K562 (cell line): ENCODE results near the gene CAPN14. TPM values are rescaled to one million over a fixed set of nuclear protein-coding genes. Genes with fewer than 3 reads are reported as not detected.

Source experiments
- ATAC-seq: fragments of 200-7000 bp; cut with Tn5 transposase; 3 replicates; pipeline ENCODE4 v1.9.1; 2020; ENCODE audit warnings: moderate library complexity
- BruUV-seq: library from RNA; stranded (reverse); fragments of 400-500 nt; replicated peaks from 2 replicates; lab custom pipeline; 2021; lab: Mats Ljungman, UMichigan
- CTCF ChIA-PET: fragments of 300-600 bp; formaldehyde crosslinking; extraction: SDS; loops from one replicate; lab custom pipeline; 2021; ENCODE audit warnings: low intra/inter-chr PET ratio; lab: Yijun Ruan, JAX
- POLR2A ChIA-PET: fragments of 300-600, 350-650 bp; sonication (Branson Sonifier 250); formaldehyde crosslinking; extraction: SDS; loops from one replicate; lab custom pipeline; 2021; ENCODE audit warnings: antibody characterized with exemption, inconsistent platforms; lab: Yijun Ruan, JAX
- DNase-seq, 4 experiments: peaks; one replicate each; pipeline versions ENCODE4 v3.0.0 to v3.0.0-alpha.2; 2011 to 2018; ENCODE audit warnings: low spot score in 3 of 4, mixed read lengths in 3 of 4; ENCODE audit errors: extremely low read depth in 1 of 4
- FAIRE-seq: peaks from 2 replicates; lab custom pipeline; 2011; peaks lifted over from hg19 to GRCh38; lab: Jason Lieb, UNC
- H2AFZ ChIP-seq: 2 replicates; pipeline ENCODE4 v1.6.0; 2011; ENCODE audit warnings: low read depth, low read length, control low read depth, inconsistent platforms
- H3K27ac ChIP-seq: fragments of 200-600 bp; 3 replicates; pipeline ENCODE4 v1.8.0; 2011; ENCODE audit warnings: low read depth, mild to moderate bottlenecking, control low read depth, inconsistent platforms, low read length, moderate library complexity, mixed read lengths; ENCODE audit errors: extremely low read depth
- H3K27me3 ChIP-seq, 2 experiments: fragments of 300-600 bp in 1 of 2; 2 replicates in 1 of 2; 3 replicates in 1 of 2; pipeline versions ENCODE4 v1.6.0 to v1.8.0; 2011; ENCODE audit warnings: inconsistent platforms in 2 of 2, low read length in 2 of 2, mild to moderate bottlenecking in 1 of 2, mixed read lengths in 1 of 2, moderate library complexity in 1 of 2; ENCODE audit not compliant: control insufficient read depth in 2 of 2, insufficient read depth in 2 of 2
- H3K36me3 ChIP-seq: fragments of 300-600 bp; 3 replicates; pipeline ENCODE4 v1.8.0; 2011; ENCODE audit warnings: mild to moderate bottlenecking, low read length, inconsistent platforms; ENCODE audit not compliant: control insufficient read depth, insufficient read depth
- H3K4me1 ChIP-seq, 2 experiments: fragments of 200-600 bp in 1 of 2; replicated peaks in 1 of 2; 2 replicates in 1 of 2; 3 replicates in 1 of 2; pipeline versions ENCODE4 v1.5.1 to v1.8.0; 2011; ENCODE audit warnings: inconsistent platforms in 2 of 2, low read length in 2 of 2, mild to moderate bottlenecking in 1 of 2, mixed read lengths in 1 of 2, moderate library complexity in 1 of 2; ENCODE audit not compliant: control insufficient read depth in 2 of 2, insufficient read depth in 2 of 2
- H3K4me2 ChIP-seq: 2 replicates; pipeline ENCODE4 v1.6.1; 2011; ENCODE audit warnings: low read length, control low read depth, inconsistent platforms, mixed read lengths; ENCODE audit not compliant: insufficient read depth
- H3K4me3 ChIP-seq: fragments of 200-600 bp; sonication (generic), shearing (Covaris generic); 2 replicates; pipeline ENCODE4 v1.5.1; 2016; ENCODE audit warnings: control low read depth, inconsistent platforms
- H3K79me2 ChIP-seq: fragments of 200-600 bp; 3 replicates; pipeline ENCODE4 v1.8.0; 2011; ENCODE audit warnings: low read length, inconsistent platforms; ENCODE audit not compliant: control insufficient read depth, insufficient read depth
- H3K9ac ChIP-seq, 2 experiments: 2 replicates each; pipeline versions ENCODE4 v1.6.0 to v1.6.1; 2011; ENCODE audit warnings: low read depth in 2 of 2, low read length in 2 of 2, control low read depth in 1 of 2, inconsistent platforms in 1 of 2, mild to moderate bottlenecking in 1 of 2, mixed read lengths in 1 of 2; ENCODE audit not compliant: insufficient read depth in 1 of 2
- H3K9me1 ChIP-seq: one replicate; pipeline ENCODE4 v1.6.0; 2011; ENCODE audit warnings: inconsistent platforms, mild to moderate bottlenecking, low read length, moderate library complexity; ENCODE audit not compliant: control insufficient read depth, insufficient read depth
- H3K9me3 ChIP-seq: replicated peaks from 2 replicates; pipeline ENCODE4 v1.5.1; 2011; ENCODE audit warnings: low read depth, low read length, inconsistent platforms; ENCODE audit not compliant: control insufficient read depth, insufficient read depth
- H4K20me1 ChIP-seq: replicated peaks from 2 replicates; pipeline ENCODE4 v1.6.1; 2011; ENCODE audit warnings: low read length, inconsistent platforms, mixed read lengths; ENCODE audit not compliant: control insufficient read depth, insufficient read depth
- CREB1 ChIP-seq, 2 experiments: sonication (generic) in 1 of 2; formaldehyde crosslinking in 1 of 2; IDR thresholded peaks; 2 replicates each; pipeline versions ENCODE4 v1.6.1 to v1.8.0; 2012 to 2022; ENCODE audit warnings: inconsistent platforms in 1 of 2, mild to moderate bottlenecking in 1 of 2, missing genetic modification reagents in 1 of 2, moderate library complexity in 1 of 2
- CTBP1 ChIP-seq: fragments of 450-650 bp; IDR thresholded peaks from 2 replicates; pipeline ENCODE4 v1.6.1; 2016; ENCODE audit warnings: borderline replicate concordance
- NFIX ChIP-seq: fragments of 250-450 bp; sonication (Bioruptor Pico); IDR thresholded peaks from 2 replicates; pipeline ENCODE4 v1.4.0; 2020; ENCODE audit warnings: low read depth, mild to moderate bottlenecking, moderate library complexity
- RBM22 ChIP-seq: fragments of 200-400 bp; formaldehyde crosslinking; IDR thresholded peaks from 2 replicates; pipeline ENCODE4 v1.6.1; 2018; ENCODE audit warnings: low read length, low read depth; ENCODE audit not compliant: poor library complexity, severe bottlenecking
- RHOXF2B ChIP-seq: fragments of 250-450 bp; sonication (Bioruptor Pico); conservative IDR thresholded peaks from 2 replicates; pipeline ENCODE4 v1.5.1; 2021
- SETDB1 ChIP-seq: IDR thresholded peaks from one replicate; pipeline ENCODE4 v1.6.1; 2012; ENCODE audit warnings: low read length, control low read depth, inconsistent platforms
- SIN3B ChIP-seq: fragments of 450-650 bp; IDR thresholded peaks from 2 replicates; pipeline ENCODE4 v1.6.1; 2017; ENCODE audit warnings: low read depth, mild to moderate bottlenecking, moderate library complexity
- ZNF57 ChIP-seq: fragments of 450-650 bp; formaldehyde crosslinking; IDR thresholded peaks from 2 replicates; pipeline ENCODE4 v1.4.0; 2020; ENCODE audit warnings: mild to moderate bottlenecking, moderate library complexity
- WGBS: fragments of 100-300 bp; shearing (Covaris generic); methylation state at CpG from one replicate; pipeline ENCODE4 v1.1.6; 2016; ENCODE audit warnings: low coverage, mixed read lengths; ENCODE audit not compliant: insufficient coverage; ENCODE audit errors: missing lambda C conversion rate; 5-methylcytosine and 5-hydroxymethylcytosine counted together
- in situ Hi-C: fragments of 300-500 bp; cut with MboI; formaldehyde crosslinking; loops from 4 replicates; pipeline ENCODE4 v1.15.0; 2018; ENCODE audit warnings: inconsistent platforms, mixed read lengths
- intact Hi-C: fragments of 100-400 bp; cut with micrococcal nuclease; formaldehyde crosslinking; loops from 2 replicates; pipeline ENCODE4 v1.14.2; 2022
- polyA plus RNA-seq, 8 experiments: library from polyadenylated mRNA; depleted of rRNA in 4 of 8; stranded (reverse) in 5 of 8; unstranded in 3 of 8; fragments of >200 nt; fragmentation: Nextera tagmentation in 2 of 8; fragmentation: Illumina TruSeq in 1 of 8; extraction: Ambion mirVana in 2 of 8; extraction: Trizol in 1 of 8; gene quantifications; 2 replicates each; pipeline versions ENCODE4 v1.2.1 to v1.2.3, GENCODE V29; 2011 to 2014; ENCODE audit warnings: inconsistent platforms in 1 of 8, missing spikeins in 1 of 8
- total RNA-seq, 7 experiments: library from RNA; depleted of rRNA in 6 of 7; stranded (reverse); fragments of >200 nt in 6 of 7; fragmentation: Illumina TruSeq in 2 of 7; extraction: Trizol in 2 of 7; gene quantifications; 2 replicates each; pipeline versions ENCODE4 v1.2.1 to v1.2.3, GENCODE V29; 2011 to 2021; ENCODE audit warnings: low replicate concordance in 1 of 7

CAPN14 gene
- total and polyA plus RNA-seq, 9 of the 15 experiments (the other 6 are each of a cell fraction or from before 2014, with no cell fraction given) = not detected

DNA sequence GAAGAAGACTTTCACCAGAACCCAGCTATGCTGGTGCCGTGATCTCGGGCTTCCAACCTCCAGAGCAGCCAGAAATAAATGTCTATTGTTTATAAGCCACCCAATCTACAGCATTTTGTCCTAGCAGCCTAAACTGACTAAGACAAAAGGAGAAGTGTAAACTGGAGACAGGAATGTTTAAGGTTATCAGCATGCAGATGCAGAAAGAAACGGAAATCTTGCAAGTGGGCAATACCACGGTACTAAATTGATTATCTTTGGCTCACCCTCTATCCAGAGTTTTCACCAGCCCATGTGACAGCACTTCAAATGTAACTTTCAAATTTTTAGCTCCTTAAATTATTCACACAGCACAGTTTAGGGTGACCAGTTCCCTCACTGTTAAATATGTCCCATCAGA is 5.7 kb upstream of the CAPN14 start:
- Histone ChIP-seq H3K9ac (no peak overlapping the region), H3K79me2 (no peaks in the 10 kb centered on the region), H3K4me1 (no peaks in the 10 kb centered on the region), H3K27ac (no peak overlapping the region), H3K4me3 (no peak overlapping the region), H3K9me1 (no peaks in the 10 kb centered on the region), H3K4me2 (no peak overlapping the region), H4K20me1 (no peaks in the 10 kb centered on the region), H2AFZ (no peak overlapping the region), H3K27me3 (peaks cover 0 to 17% of the 10 kb centered on the region in 2 experiments; a peak in 4 of 5 replicates), H3K9me3 (no peaks in the 10 kb centered on the region), H3K36me3 (no peaks in the 10 kb centered on the region)
- ChIA-PET POLR2A (no interaction called here), CTCF (no interaction called here)
- intact Hi-C loops = no loop called here
- TF ChIP-seq SETDB1 (no peak), RHOXF2B (CRISPR knock-in tag) (no peak), CTBP1 (no peak), CREB1 (IDR thresholded peaks at IDR 0.05) (no peak), CREB1 (CRISPR knock-in tag; IDR thresholded peaks at IDR 0.05) (no peak), SIN3B (no peak), ZNF57 (no peak), NFIX (CRISPR knock-in tag) (no peak), RBM22 (no peak)
- in situ Hi-C loops = no loop called here
- no TSS peak for BruUV-seq
- ATAC-seq = no peak
- no peak for DNase-seq
- no peak for FAIRE-seq
- WGBS = 0% methylated on average over 4 of the region's 4 CpGs
